Measurements from ENCODE around the gene COIL. TPM values are rescaled to one million over a fixed set of nuclear protein-coding genes. Genes with fewer than 3 reads are reported as not detected.
A peak's percentile ranks its signal among the peaks of the same experiment; 100 is the strongest.

The COIL gene
- polyA plus RNA-seq, 3 donors: 3.0 to 6.6 (median 5.3) TPM

DNA sequence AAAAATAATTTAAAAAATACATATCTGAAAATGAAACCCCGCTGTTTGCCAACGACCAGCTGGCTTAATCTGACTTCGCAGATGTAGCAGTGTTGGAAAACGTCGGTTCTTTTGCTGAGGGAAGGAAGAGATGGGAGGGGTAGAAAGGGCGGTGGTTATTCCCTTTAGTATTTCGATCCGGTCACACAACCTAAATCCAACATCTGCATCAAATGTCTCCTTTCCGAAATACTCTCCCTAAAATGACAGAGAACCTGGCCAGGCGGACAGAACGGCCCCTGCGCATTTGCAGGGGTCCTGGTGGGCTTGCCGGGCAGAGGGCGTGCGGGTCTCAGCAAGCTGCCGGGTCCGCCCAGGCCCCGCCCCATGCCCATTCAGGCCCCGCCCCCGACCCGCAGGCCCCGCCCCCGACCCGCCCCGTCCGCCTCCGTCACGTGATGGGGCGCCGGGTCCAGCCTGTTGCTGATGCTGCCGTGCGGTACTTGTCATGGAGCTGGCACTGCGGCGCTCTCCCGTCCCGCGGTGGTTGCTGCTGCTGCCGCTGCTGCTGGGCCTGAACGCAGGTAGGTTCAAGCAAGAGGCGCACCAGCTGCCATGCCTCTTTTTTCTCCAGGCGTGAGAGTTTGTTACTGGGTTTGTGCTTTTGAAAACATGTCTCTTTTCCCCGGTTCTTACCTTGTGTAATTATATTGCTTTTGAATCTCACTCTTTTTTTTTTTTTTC lies 17.0 kb upstream of the COIL start, which contains the start of gene SCPEP1:
Gene SCPEP1, plus strand, starts transcription at position 459 of the 723 bp plus-strand sequence. Its CDS starts 29 bp downstream, at position 488.
- no peaks in the 10 kb centered on the region for H4K20me1 ChIP-seq (ENCODE audit: insufficient read depth, low read length)
- Mint-ChIP-seq H3K4me3 (peak within 1 kb of the TSS; percentile 90 to 98), H3K4me1 (peaks cover 48% of the 10 kb centered on the region), H3K36me3 (peaks cover 18 to 25% of the 10 kb centered on the region in 2 donors), H3K9me3 (no peaks in the 10 kb centered on the region), H3K27me3 (ENCODE audit: low read depth in 3 of 3) (peaks cover 0 to 2% (median 0%) of the 10 kb centered on the region in 3 donors), H3K27ac (peak within 1 kb of the TSS; percentile 92 to 97 (median 95))
- H3K27ac ChIP-seq (ENCODE audit: low read depth in 1 of 2, low read length in 2 of 2): peak within 1 kb of the TSS; percentile 72 to 84
- peak within 1 kb of the TSS; percentile 78 to 87 (median 84) for H3K4me3 ChIP-seq (replicated peaks in 1 of 3; ENCODE audit: low read depth in 2 of 3, low read length in 3 of 3)
- no peaks in the 10 kb centered on the region for H3K27me3 ChIP-seq (ENCODE audit: control insufficient read depth in 2 of 2, insufficient read depth in 2 of 2, low read length in 2 of 2)
- peak; percentile 73 to 85 (median 73) for DNase-seq
- 0% methylated on average over 28 of the region's 42 CpGs for WGBS (ENCODE audit: insufficient coverage)
- H2AFZ ChIP-seq (ENCODE audit: insufficient read depth, low read depth, low read length, poor library complexity, severe bottlenecking): peak within 1 kb of the TSS; percentile 90
- peaks cover 49% of the 10 kb centered on the region for H3K79me2 ChIP-seq (ENCODE audit: insufficient read depth, low read length)
- TF ChIP-seq, protein P1, sequence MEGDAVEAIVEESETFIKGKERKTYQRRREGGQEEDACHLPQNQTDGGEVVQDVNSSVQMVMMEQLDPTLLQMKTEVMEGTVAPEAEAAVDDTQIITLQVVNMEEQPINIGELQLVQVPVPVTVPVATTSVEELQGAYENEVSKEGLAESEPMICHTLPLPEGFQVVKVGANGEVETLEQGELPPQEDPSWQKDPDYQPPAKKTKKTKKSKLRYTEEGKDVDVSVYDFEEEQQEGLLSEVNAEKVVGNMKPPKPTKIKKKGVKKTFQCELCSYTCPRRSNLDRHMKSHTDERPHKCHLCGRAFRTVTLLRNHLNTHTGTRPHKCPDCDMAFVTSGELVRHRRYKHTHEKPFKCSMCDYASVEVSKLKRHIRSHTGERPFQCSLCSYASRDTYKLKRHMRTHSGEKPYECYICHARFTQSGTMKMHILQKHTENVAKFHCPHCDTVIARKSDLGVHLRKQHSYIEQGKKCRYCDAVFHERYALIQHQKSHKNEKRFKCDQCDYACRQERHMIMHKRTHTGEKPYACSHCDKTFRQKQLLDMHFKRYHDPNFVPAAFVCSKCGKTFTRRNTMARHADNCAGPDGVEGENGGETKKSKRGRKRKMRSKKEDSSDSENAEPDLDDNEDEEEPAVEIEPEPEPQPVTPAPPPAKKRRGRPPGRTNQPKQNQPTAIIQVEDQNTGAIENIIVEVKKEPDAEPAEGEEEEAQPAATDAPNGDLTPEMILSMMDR (IDR thresholded peaks at IDR 0.05): no peak
- H3K9ac ChIP-seq (ENCODE audit: insufficient read depth, low read length, poor library complexity, severe bottlenecking): peak within 1 kb of the TSS; percentile 71
- intact Hi-C loops (cut with micrococcal nuclease): loop anchor here in 1 of 2 donors (5.0 kb wide), 1 partner anchor 146 kb away; the partner anchor contains the start of genes C17orf67 and DGKE
- H3K9me3 ChIP-seq (replicated peaks in 1 of 2; ENCODE audit: control insufficient read depth in 1 of 2, insufficient read depth in 1 of 2, low read length in 2 of 2): no peaks in the 10 kb centered on the region
- H3K36me3 ChIP-seq (replicated peaks in 1 of 2; ENCODE audit: control insufficient read depth in 1 of 2, insufficient read depth in 2 of 2, low read length in 2 of 2): peaks cover 17 to 24% of the 10 kb centered on the region in 2 donors
- peak within 1 kb of the TSS; percentile 78 for H3K4me2 ChIP-seq (replicated peaks; ENCODE audit: extremely low read depth, low read length, poor library complexity, severe bottlenecking)
- peaks cover 46 to 55% of the 10 kb centered on the region in 2 donors for H3K4me1 ChIP-seq (ENCODE audit: control insufficient read depth in 1 of 2, insufficient read depth in 2 of 2, low read length in 2 of 2)

- WGBS (ENCODE audit: insufficient coverage): 100% methylated on average over 2 of the region's 11 CpGs
- Histone ChIP-seq H3K9me3 (replicated peaks in 1 of 2; ENCODE audit: control insufficient read depth in 1 of 2, insufficient read depth in 1 of 2, low read length in 2 of 2) (no peaks in the 10 kb centered on the region), H3K9ac (ENCODE audit: insufficient read depth, low read length, poor library complexity, severe bottlenecking) (no peak overlapping the region), H3K4me3 (replicated peaks in 1 of 3; ENCODE audit: low read depth in 2 of 3, low read length in 3 of 3) (peak overlapping the region; percentile 78 to 87 (median 84)), H3K27ac (ENCODE audit: low read depth in 1 of 2, low read length in 2 of 2) (no peak overlapping the region), H2AFZ (ENCODE audit: insufficient read depth, low read depth, low read length, poor library complexity, severe bottlenecking) (peak overlapping the region; percentile 90), H3K36me3 (replicated peaks in 1 of 2; ENCODE audit: control insufficient read depth in 1 of 2, insufficient read depth in 2 of 2, low read length in 2 of 2) (peaks cover 12 to 19% of the 10 kb centered on the region in 2 donors), H4K20me1 (ENCODE audit: insufficient read depth, low read length) (no peaks in the 10 kb centered on the region), H3K4me2 (replicated peaks; ENCODE audit: extremely low read depth, low read length, poor library complexity, severe bottlenecking) (peak overlapping the region; percentile 78), H3K27me3 (ENCODE audit: control insufficient read depth in 2 of 2, insufficient read depth in 2 of 2, low read length in 2 of 2) (no peaks in the 10 kb centered on the region), H3K4me1 (ENCODE audit: control insufficient read depth in 1 of 2, insufficient read depth in 2 of 2, low read length in 2 of 2) (peaks cover 38 to 48% of the 10 kb centered on the region in 2 donors), H3K79me2 (ENCODE audit: insufficient read depth, low read length) (peaks cover 42% of the 10 kb centered on the region)
- Mint-ChIP-seq H3K27ac (peak overlapping the region in 4 of 7 donors; percentile 20 to 92 (median 72)), H3K36me3 (peaks cover 11 to 19% of the 10 kb centered on the region in 2 donors), H3K4me3 (peak overlapping the region in 1 of 2 donors; percentile 55), H3K9me3 (no peaks in the 10 kb centered on the region), H3K27me3 (ENCODE audit: low read depth in 3 of 3) (peaks cover 0 to 2% (median 0%) of the 10 kb centered on the region in 3 donors), H3K4me1 (peaks cover 40% of the 10 kb centered on the region)
- no peak for DNase-seq
- TF ChIP-seq, protein P1 (IDR thresholded peaks at IDR 0.05): no peak
- intact Hi-C loops (cut with micrococcal nuclease): loop anchor here in 1 of 2 donors (5.0 kb wide), 1 partner anchor 145 kb away; the partner anchor contains the start of genes C17orf67 and DGKE
These were observed 16.2 kb upstream of the COIL start for GRCh38 chr17:56976941-56977608.
